Panc1 (cell line): ENCODE measurements around the gene GATAD2B. TPM values are rescaled to one million over a fixed set of nuclear protein-coding genes. Genes with fewer than 3 reads are reported as not detected.
"Not testable (repeated sequence)": the region's sequence is repeated elsewhere in the genome, so short reads cannot be mapped to it uniquely, and the experiment has no call there.

Source experiments
- ATAC-seq: fragments of 200-7000 bp; cut with Tn5 transposase; 2 replicates; pipeline ENCODE4 v1.9.1; 2020; ENCODE audit warnings: mild to moderate bottlenecking, moderate library complexity
- BruUV-seq: library from RNA; stranded (reverse); fragments of 400-500 nt; replicated peaks from 2 replicates; lab custom pipeline; 2021; lab: Mats Ljungman, UMichigan
- CTCF ChIA-PET: fragments of 300-600 bp; sonication (Branson Sonifier 250); formaldehyde crosslinking; loops from one replicate; lab custom pipeline; 2022; ENCODE audit warnings: antibody characterized with exemption; lab: Charles Lee
- POLR2A ChIA-PET: fragments of 300-600 bp; sonication (Branson Sonifier 250); formaldehyde crosslinking; loops from one replicate; lab custom pipeline; 2022; ENCODE audit warnings: antibody characterized with exemption; lab: Charles Lee
- DNase-seq: peaks from one replicate; pipeline ENCODE4 v3.0.0-alpha.2; 2010; ENCODE audit warnings: low read depth, low spot score
- H3K27ac ChIP-seq: 2 replicates; pipeline ENCODE4 v1.5.1; 2011; ENCODE audit warnings: mild to moderate bottlenecking, low read length, inconsistent platforms
- H3K27me3 ChIP-seq: fragments of 200-500 bp; sonication (Bioruptor generic); 2 replicates; pipeline ENCODE4 v1.6.0; 2014; ENCODE audit warnings: low read length, inconsistent platforms; ENCODE audit not compliant: control insufficient read depth, insufficient read depth
- H3K36me3 ChIP-seq: fragments of 200-500 bp; sonication (Bioruptor generic); 2 replicates; pipeline ENCODE4 v1.5.1; 2014; ENCODE audit warnings: inconsistent platforms, mild to moderate bottlenecking, low read length, moderate library complexity; ENCODE audit not compliant: control insufficient read depth, insufficient read depth
- H3K4me1 ChIP-seq: 2 replicates; pipeline ENCODE4 v1.5.1; 2011; ENCODE audit warnings: inconsistent platforms, mild to moderate bottlenecking, low read length, moderate library complexity; ENCODE audit not compliant: control insufficient read depth, insufficient read depth
- H3K4me3 ChIP-seq, 2 experiments: 2 replicates each; pipeline ENCODE4 v1.5.1; 2011 to 2012; ENCODE audit warnings: low read depth in 2 of 2, low read length in 2 of 2, mild to moderate bottlenecking in 2 of 2, inconsistent platforms in 1 of 2, moderate library complexity in 1 of 2
- H3K9me3 ChIP-seq: fragments of 200-500 bp; sonication (Bioruptor generic); 2 replicates; pipeline ENCODE4 v1.5.1; 2014; ENCODE audit warnings: low read depth, mild to moderate bottlenecking, inconsistent platforms, low read length, moderate library complexity; ENCODE audit not compliant: control insufficient read depth, insufficient read depth
- POLR2AphosphoS5 ChIP-seq: IDR thresholded peaks from 2 replicates; pipeline ENCODE4 v1.6.1; 2012; ENCODE audit warnings: mild to moderate bottlenecking, low read depth, low read length, moderate library complexity
- SIN3A ChIP-seq: IDR thresholded peaks from 2 replicates; pipeline ENCODE4 v1.6.1; 2012; ENCODE audit warnings: low read depth, mild to moderate bottlenecking, low read length, moderate library complexity, borderline replicate concordance; ENCODE audit not compliant: insufficient read depth
- TCF7L2 ChIP-seq: IDR thresholded peaks from 2 replicates; pipeline ENCODE4 v1.6.1; 2011; ENCODE audit warnings: mild to moderate bottlenecking, low read depth, low read length, inconsistent platforms
- in situ Hi-C: cut with HindIII; loops from 2 replicates; pipeline ENCODE4 v1.10.0; 2016; ENCODE audit warnings: low sequenced_read_pairs, low pct_unique_long_range_greater_than_20kb
- intact Hi-C: fragments of 100-400 bp; cut with micrococcal nuclease; formaldehyde crosslinking; loops from one replicate; pipeline ENCODE4 v1.10.0; 2022; ENCODE audit not compliant: unreplicated experiment
- total RNA-seq: library from RNA; stranded (reverse); gene quantifications from one replicate; pipeline ENCODE4 v1.2.1, GENCODE V29; 2021; ENCODE audit not compliant: unreplicated experiment
- TF ChIP-seq, protein P1 (sequence below), 2 experiments: IDR thresholded peaks; 2 replicates each; pipeline ENCODE4 v1.6.1; 2011 to 2012; ENCODE audit warnings: low read depth in 2 of 2, control low read depth in 1 of 2, low read length in 1 of 2, mild to moderate bottlenecking in 1 of 2, moderate library complexity in 1 of 2; ENCODE audit not compliant: insufficient read depth in 1 of 2
- TF ChIP-seq, protein P2 (sequence below): fragments of 450-650 bp; IDR thresholded peaks from 2 replicates; pipeline ENCODE4 v1.5.1; 2017; ENCODE audit warnings: mild to moderate bottlenecking

The GATAD2B gene
- total RNA-seq, 1 experiment from 2014 or later, result 47.2 TPM

DNA sequence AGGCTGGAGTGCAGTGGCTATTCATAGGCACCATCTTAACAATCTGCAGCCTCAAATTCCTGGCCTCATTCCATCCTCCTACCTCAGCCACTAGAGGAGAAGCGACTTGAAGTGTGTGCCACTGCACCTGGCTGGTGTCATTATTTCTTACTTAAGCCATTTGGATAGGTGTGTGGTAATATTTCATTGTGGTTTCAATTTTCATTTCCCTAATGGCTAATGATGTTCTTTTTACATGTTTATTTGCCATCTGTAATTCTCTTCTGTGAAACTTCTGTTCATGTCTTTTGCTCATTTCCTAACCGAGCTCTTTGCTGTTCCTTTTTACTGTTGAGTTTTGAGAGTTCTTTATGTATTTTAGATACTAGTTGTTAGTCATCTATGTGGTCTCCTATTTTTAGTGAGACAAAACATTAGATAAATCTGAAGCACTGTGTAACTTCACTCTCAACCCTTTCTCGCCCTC, 80.7 kb downstream of the GATAD2B start:
- Histone ChIP-seq H3K4me1 (no peaks in the 10 kb centered on the region), H3K9me3 (no peaks in the 10 kb centered on the region), H3K4me3 (no peak overlapping the region), H3K36me3 (no peaks in the 10 kb centered on the region), H3K27me3 (no peaks in the 10 kb centered on the region), H3K27ac (no peak overlapping the region)
- DNase-seq (no peak), ATAC-seq (no peak)
- BruUV-seq, result TSS peak; percentile 48
- intact Hi-C loops, result no loop called here
- ChIA-PET CTCF (interaction anchor here (0.6 kb wide), 1 partner anchor 554 kb away, joined by 7 read pairs; no protein-coding TSS in a partner anchor), POLR2A (no interaction called here)
- TF ChIP-seq TCF7L2 (no peak), POLR2AphosphoS5 (no peak), SIN3A (no peak)
- TF ChIP-seq, protein P1, sequence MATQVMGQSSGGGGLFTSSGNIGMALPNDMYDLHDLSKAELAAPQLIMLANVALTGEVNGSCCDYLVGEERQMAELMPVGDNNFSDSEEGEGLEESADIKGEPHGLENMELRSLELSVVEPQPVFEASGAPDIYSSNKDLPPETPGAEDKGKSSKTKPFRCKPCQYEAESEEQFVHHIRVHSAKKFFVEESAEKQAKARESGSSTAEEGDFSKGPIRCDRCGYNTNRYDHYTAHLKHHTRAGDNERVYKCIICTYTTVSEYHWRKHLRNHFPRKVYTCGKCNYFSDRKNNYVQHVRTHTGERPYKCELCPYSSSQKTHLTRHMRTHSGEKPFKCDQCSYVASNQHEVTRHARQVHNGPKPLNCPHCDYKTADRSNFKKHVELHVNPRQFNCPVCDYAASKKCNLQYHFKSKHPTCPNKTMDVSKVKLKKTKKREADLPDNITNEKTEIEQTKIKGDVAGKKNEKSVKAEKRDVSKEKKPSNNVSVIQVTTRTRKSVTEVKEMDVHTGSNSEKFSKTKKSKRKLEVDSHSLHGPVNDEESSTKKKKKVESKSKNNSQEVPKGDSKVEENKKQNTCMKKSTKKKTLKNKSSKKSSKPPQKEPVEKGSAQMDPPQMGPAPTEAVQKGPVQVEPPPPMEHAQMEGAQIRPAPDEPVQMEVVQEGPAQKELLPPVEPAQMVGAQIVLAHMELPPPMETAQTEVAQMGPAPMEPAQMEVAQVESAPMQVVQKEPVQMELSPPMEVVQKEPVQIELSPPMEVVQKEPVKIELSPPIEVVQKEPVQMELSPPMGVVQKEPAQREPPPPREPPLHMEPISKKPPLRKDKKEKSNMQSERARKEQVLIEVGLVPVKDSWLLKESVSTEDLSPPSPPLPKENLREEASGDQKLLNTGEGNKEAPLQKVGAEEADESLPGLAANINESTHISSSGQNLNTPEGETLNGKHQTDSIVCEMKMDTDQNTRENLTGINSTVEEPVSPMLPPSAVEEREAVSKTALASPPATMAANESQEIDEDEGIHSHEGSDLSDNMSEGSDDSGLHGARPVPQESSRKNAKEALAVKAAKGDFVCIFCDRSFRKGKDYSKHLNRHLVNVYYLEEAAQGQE (IDR thresholded peaks at IDR 0.05; ENCODE audit: insufficient read depth in 1 of 2, low read depth in 2 of 2, low read length in 1 of 2), result no peak
- TF ChIP-seq, protein P2, sequence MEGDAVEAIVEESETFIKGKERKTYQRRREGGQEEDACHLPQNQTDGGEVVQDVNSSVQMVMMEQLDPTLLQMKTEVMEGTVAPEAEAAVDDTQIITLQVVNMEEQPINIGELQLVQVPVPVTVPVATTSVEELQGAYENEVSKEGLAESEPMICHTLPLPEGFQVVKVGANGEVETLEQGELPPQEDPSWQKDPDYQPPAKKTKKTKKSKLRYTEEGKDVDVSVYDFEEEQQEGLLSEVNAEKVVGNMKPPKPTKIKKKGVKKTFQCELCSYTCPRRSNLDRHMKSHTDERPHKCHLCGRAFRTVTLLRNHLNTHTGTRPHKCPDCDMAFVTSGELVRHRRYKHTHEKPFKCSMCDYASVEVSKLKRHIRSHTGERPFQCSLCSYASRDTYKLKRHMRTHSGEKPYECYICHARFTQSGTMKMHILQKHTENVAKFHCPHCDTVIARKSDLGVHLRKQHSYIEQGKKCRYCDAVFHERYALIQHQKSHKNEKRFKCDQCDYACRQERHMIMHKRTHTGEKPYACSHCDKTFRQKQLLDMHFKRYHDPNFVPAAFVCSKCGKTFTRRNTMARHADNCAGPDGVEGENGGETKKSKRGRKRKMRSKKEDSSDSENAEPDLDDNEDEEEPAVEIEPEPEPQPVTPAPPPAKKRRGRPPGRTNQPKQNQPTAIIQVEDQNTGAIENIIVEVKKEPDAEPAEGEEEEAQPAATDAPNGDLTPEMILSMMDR, result no peak
- in situ Hi-C loops, result no loop called here

DNA sequence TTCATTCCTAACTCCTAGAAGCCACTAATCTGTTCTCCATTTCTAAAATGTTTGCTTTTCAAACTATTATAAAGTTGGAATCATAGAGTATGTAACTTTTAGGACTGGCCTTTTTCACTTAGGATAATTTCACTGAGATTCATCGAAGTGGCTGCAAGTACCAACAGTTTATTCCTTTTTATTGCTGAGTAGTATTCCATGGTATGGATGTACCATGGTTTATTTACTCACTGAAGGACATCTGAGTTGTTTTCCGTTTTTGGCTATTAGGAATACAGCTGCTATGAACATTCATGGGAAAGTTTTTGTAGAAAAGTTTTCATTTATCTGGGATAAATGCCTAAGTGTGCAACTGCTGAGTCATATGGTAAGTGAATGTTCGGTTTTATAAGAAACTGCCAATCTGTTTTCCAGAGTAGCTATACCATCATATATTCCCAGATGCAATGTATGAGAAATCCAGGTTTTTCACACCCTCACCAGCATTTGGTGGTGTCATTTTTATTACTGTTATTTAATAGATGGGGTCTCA, 81.2 kb downstream of the GATAD2B start:
- ChIA-PET CTCF (interaction anchor here (0.6 kb wide), 1 partner anchor 553 kb away, joined by 7 read pairs; no protein-coding TSS in a partner anchor), POLR2A (no interaction called here)
- DNase-seq (no peak), ATAC-seq (no peak)
- no peaks in the 10 kb centered on the region for H3K4me1 ChIP-seq
- BruUV-seq, result no TSS peak
- TF ChIP-seq, protein P1 (IDR thresholded peaks at IDR 0.05; ENCODE audit: insufficient read depth in 1 of 2, low read depth in 2 of 2, low read length in 1 of 2), result no peak
- TF ChIP-seq TCF7L2 (no peak), SIN3A (no peak), POLR2AphosphoS5 (no peak)
- TF ChIP-seq, protein P2, result no peak
- H3K36me3 ChIP-seq, result no peaks in the 10 kb centered on the region
- H3K27me3 ChIP-seq, result no peaks in the 10 kb centered on the region
- no peak overlapping the region for H3K4me3 ChIP-seq
- no peak overlapping the region for H3K27ac ChIP-seq
- in situ Hi-C loops, result no loop called here
- no peaks in the 10 kb centered on the region for H3K9me3 ChIP-seq
- intact Hi-C loops, result no loop called here

DNA sequence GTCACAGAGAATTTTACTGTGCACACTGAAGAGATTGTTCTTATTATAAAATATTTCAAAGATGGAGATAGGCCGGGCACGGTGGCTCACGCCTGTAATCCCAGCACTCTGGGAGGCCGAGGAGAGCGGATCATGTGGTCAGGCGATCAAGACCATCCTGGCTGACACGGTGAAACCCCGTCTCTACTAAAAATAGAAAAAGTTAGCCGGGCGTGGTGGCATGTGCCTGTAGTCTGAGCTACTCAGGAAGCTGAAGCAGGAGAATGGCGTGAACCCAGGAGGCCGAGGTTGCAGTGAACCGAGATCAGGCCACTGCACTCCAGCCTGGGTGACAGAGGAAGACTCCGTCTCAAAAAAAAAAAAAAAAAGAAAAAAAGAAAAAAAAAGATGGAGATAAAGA, 82.0 kb downstream of the GATAD2B start:
- H3K27me3 ChIP-seq, H3K27ac ChIP-seq, H3K4me1 ChIP-seq, in situ Hi-C loops, DNase-seq, H3K36me3 ChIP-seq, H3K4me3 ChIP-seq, POLR2A ChIA-PET, H3K9me3 ChIP-seq, intact Hi-C loops, ATAC-seq, BruUV-seq, CTCF ChIA-PET: not testable (repeated sequence)
